GM10248 (cell line): ENCODE results near the gene NTN4.
"Not testable (repeated sequence)": the region's sequence is repeated elsewhere in the genome, so short reads cannot be mapped to it uniquely, and the experiment has no call there.

Experiments used
- CTCF ChIA-PET: fragments of 300-600 bp; sonication (Branson Sonifier 250); formaldehyde crosslinking; extraction: SDS; loops from one replicate; lab custom pipeline; 2021; ENCODE audit warnings: antibody characterized with exemption; lab: Yijun Ruan, JAX
- POLR2A ChIA-PET: fragments of 350-650 bp; sonication (Branson Sonifier 250); formaldehyde crosslinking; extraction: SDS; loops from one replicate; lab custom pipeline; 2020; ENCODE audit warnings: antibody characterized with exemption; lab: Yijun Ruan, JAX
- DNase-seq: peaks from one replicate; pipeline ENCODE4 v3.0.0; 2012; ENCODE audit errors: extremely low spot score
- TF ChIP-seq, protein P1 (sequence below): IDR thresholded peaks from 2 replicates; pipeline ENCODE4 v1.5.1; 2012; ENCODE audit warnings: mild to moderate bottlenecking, low read depth; ENCODE audit errors: extremely low read depth, missing control alignments, control extremely low read depth

Gene NTN4

DNA sequence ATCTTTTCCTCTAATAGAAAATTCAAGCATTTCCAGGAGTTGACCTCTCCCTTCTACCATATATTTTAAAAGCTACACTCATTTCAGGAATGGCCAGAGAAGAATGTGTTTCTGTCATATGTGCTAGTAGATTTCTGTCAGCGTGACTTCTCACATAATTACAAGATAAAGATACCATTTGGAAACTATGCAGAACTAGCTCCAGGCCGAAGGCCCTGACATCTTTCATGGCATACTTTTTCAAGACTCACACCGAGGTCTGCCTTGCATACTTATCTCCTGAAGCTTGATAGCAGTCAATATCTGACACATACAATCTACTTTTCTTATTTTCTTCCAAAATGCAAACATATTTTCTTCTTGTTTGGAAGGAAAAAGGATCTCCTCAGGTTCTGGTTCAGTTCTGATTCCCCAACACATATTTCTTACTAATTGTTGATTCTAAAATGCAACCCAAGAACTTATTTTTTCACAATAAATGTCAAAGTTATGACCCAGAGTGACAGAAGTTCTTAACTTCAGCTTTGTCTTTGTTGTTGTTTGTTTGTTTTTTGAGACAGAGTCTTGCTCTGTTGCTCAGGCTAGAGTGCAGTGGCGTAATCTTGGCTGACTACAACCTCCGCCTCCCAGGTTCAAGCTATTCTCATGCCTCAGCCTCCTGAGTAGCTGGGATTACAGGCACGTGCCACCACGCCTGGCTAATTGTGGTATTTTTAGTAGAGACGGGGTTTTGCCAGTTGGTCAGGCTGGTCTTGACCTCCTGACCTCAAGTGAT is 99.5 kb downstream of the NTN4 start:
- POLR2A ChIA-PET: no interaction called here
- CTCF ChIA-PET: no interaction called here
- TF ChIP-seq, protein P1, sequence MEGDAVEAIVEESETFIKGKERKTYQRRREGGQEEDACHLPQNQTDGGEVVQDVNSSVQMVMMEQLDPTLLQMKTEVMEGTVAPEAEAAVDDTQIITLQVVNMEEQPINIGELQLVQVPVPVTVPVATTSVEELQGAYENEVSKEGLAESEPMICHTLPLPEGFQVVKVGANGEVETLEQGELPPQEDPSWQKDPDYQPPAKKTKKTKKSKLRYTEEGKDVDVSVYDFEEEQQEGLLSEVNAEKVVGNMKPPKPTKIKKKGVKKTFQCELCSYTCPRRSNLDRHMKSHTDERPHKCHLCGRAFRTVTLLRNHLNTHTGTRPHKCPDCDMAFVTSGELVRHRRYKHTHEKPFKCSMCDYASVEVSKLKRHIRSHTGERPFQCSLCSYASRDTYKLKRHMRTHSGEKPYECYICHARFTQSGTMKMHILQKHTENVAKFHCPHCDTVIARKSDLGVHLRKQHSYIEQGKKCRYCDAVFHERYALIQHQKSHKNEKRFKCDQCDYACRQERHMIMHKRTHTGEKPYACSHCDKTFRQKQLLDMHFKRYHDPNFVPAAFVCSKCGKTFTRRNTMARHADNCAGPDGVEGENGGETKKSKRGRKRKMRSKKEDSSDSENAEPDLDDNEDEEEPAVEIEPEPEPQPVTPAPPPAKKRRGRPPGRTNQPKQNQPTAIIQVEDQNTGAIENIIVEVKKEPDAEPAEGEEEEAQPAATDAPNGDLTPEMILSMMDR: no peak
- no peak for DNase-seq

DNA sequence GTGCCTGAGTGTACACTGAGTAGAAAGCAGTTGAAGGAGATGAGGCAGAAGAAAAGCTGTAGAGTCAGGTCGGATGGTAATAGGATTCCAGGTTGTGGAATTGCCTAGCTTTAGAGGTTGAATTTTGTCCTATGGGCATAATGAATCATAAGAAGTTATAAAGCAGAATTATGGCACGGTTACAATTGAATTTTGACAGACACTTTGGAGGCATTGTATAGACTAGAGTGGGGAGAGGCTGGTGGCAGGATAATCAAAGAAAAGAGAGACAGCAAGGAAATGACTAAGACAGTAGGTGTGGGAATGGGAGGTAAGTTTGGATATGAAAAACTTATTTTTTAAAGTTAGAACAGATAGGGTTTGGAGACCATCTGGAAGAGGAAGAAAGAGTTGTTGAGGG is 102.6 kb downstream of the NTN4 start:
- ChIA-PET POLR2A (no interaction called here), CTCF (no interaction called here)
- TF ChIP-seq, protein P1: no peak
- no peak for DNase-seq

DNA sequence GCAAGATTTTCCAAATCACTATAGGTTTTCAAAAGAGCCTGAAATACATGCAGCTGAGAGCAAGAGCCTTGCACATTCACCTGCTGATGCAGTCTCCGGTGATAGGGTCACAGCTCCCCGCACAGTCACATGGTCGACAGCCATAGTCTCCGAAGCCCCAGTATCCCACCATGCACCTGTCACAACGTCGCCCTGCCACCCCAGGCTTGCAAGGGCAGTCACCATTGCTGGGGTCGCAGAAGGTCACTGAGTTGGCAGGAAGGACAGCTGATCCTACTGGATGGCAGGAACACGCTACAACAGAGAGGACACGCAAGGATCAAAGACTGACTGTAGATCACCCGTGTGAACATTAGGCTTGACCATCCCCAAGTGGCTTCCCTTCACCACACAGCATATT is 107.1 kb downstream of the NTN4 start:
- no peak for DNase-seq
- CTCF ChIA-PET: no interaction called here
- POLR2A ChIA-PET: no interaction called here
- TF ChIP-seq, protein P1: no peak

DNA sequence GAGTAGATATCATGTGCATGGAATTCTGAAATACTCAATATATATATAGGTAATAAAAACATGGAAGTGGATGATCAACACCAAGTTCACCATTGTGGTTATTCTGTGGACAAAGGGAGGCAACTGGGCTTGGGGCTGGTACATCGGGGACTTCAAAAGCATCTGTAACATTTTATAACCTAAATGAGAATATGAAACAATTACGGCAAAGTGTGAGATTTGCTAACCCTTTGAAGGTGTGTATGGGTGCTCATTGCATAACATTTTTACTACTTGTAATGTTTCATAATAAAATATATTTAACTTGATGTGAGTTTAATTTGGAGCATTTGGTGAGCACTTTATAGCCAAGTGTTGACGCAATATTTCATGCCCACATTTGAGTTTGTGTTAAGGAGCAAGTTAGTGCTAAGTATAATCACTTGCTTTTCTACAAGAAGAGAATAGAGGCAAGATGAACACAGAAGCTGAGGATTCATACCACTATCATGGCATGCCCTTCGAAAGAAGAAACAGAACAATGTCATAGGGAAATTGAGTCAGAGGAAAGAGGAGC is 109.3 kb downstream of the NTN4 start:
- DNase-seq: no peak
- POLR2A ChIA-PET: interaction anchor here (0.6 kb wide), 1 partner anchor 39 kb away, joined by 8 read pairs; no protein-coding TSS in a partner anchor
- TF ChIP-seq, protein P1: no peak
- CTCF ChIA-PET: no interaction called here

DNA sequence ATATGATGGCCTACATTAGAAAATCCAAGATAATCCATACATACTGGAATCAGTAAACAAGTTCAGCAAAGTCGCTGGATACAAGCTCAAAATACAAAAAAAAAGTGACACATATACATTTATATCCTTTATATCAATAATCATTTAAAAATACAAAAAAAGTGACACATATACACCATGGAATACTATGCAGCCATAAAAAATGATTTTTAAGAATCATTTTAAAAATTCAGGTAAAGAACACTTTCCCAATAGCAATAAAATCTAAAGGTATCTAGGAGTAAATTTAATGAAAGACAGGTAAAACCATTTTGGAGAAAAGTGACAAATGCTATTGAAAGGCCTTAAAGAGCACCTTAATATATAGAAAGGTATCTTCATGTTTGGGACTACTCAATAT is 111.9 kb downstream of the NTN4 start:
- TF ChIP-seq, protein P1: no peak
- POLR2A ChIA-PET: interaction anchor here (0.5 kb wide), 1 partner anchor 394 kb away, joined by 3 read pairs; no protein-coding TSS in a partner anchor
- CTCF ChIA-PET: interaction anchor here (1.1 kb wide), 1 partner anchor 65 kb away, joined by 3 read pairs; no protein-coding TSS in a partner anchor
- no peak for DNase-seq

DNA sequence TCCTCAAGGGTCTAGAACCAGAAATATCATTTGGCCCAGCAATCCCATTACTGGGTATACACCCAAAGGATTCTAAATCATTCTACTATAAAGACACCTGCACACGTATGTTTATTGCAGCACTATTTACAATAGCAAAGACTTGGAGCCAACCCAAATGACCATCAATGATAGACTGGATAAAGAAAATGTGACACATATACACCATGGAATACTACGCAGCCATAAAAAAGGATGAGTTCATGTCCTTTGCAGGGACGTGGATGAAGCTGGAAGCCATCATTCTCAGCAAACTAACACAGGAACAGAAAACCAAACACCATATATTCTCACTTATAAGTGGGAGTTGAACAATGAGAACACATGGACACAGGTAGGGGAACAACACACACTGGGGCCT is 112.8 kb downstream of the NTN4 start:
- CTCF ChIA-PET, POLR2A ChIA-PET, DNase-seq: not testable (repeated sequence)

DNA sequence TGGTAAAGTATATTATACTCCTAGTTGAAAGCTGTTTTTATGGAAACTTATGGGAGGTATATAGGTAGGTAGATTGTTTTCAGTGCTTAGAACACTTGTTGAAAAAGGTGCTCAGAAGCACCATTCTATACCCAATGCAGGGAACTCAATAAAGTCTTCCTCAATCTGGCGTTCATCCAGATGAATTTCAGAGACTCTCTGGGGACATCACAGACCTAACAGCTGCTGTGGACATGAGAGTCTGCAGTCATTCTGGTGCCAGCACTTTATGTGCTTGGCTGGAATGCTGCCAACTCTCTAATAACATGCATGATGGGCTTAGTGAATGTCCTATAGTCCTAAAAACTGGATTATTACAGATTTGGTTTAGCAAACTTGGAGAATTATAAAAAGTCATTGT is 115.9 kb downstream of the NTN4 start:
- DNase-seq: no peak
- TF ChIP-seq, protein P1: no peak
- ChIA-PET POLR2A (no interaction called here), CTCF (no interaction called here)
